Adrenal gland (tissue), 5 donors: ENCODE data around the gene DIO3.
"Not testable (repeated sequence)": the region's sequence is repeated elsewhere in the genome, so short reads cannot be mapped to it uniquely, and the experiment has no call there.

Source experiments
- CTCF ChIP-seq, 6 experiments: fragments of 450-650 bp in 4 of 6; fragments of 200-600 bp in 2 of 6; sonication (generic) in 1 of 6; IDR thresholded peaks; 1 replicate in 5 of 6; 2 replicates in 1 of 6; pipeline versions ENCODE4 v1.5.1 to v1.8.0; 2016 to 2021; ENCODE audit warnings: antibody characterized with exemption in 6 of 6, mild to moderate bottlenecking in 2 of 6, moderate library complexity in 1 of 6
- POLR2A ChIP-seq, 2 donors: fragments of 450-650 bp; IDR thresholded peaks; one replicate each; pipeline ENCODE4 v1.6.1; 2017; ENCODE audit warnings: antibody characterized with exemption in 2 of 2, mild to moderate bottlenecking in 2 of 2, moderate library complexity in 1 of 2
- donor health status: DM: no; HTN: no; CAD: no.

- TF ChIP-seq POLR2A, CTCF (IDR thresholded peaks at IDR 0.05): not testable (repeated sequence)
Measured at GRCh38 chr14:101550202-101550912, 10.9 kb upstream of the DIO3 start.
